Fibroblast of the aortic adventitia (primary cell): ENCODE results near the gene PCDHGB3. TPM values are rescaled to one million over a fixed set of nuclear protein-coding genes. Genes with fewer than 3 reads are reported as not detected.

ENCODE experiments used
- DNase-seq: peaks from one replicate; pipeline ENCODE4 v3.0.0-alpha.2; 2010; ENCODE audit warnings: low read depth
- H3K4me3 ChIP-seq: 2 replicates; pipeline ENCODE4 v1.5.1; 2011; ENCODE audit warnings: low read depth, mild to moderate bottlenecking, control low read depth, low read length, moderate library complexity
- CTCF ChIP-seq: IDR thresholded peaks from 2 replicates; pipeline ENCODE4 v1.5.1; 2011; ENCODE audit warnings: mild to moderate bottlenecking, low read length, control low read depth, inconsistent platforms; ENCODE audit not compliant: insufficient read depth
- total RNA-seq: library from RNA; depleted of rRNA; stranded (reverse); fragments of >200 nt; gene quantifications from 2 replicates; pipeline ENCODE4 v1.2.3, GENCODE V29; 2012; ENCODE audit warnings: low replicate concordance

Gene PCDHGB3
- total RNA-seq, 1 donor, result 7.7 TPM

DNA sequence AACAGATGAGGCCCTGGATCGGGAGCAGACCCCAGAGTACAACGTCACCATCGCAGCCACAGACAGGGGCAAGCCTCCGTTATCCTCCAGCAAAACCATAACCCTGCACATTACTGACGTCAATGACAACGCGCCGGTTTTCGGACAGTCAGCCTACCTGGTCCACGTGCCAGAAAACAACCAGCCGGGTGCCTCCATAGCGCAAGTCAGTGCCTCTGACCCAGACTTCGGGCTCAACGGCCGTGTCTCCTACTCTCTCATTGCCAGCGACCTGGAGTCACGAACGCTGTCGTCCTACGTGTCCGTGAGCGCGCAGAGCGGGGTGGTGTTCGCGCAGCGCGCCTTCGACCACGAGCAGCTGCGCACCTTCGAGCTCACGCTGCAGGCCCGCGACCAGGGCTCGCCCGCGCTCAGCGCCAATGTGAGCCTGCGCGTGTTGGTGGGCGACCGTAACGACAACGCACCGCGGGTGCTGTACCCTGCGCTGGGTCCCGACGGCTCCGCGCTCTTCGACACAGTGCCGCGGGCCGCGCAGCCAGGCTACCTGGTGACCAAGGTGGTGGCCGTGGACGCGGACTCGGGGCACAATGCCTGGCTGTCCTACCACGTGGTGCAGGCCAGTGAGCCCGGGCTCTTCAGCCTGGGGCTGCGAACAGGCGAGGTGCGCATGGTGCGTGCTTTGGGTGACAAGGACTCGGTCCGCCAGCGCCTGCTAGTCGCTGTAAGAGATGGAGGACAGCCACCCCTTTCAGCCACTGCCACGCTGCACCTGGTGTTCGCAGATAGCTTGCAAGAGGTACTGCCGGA, 49.2 kb downstream of the PCDHGB3 start:
- TF ChIP-seq CTCF, result no peak

GRCh38 chr5:141420855-141421488, 50.9 kb downstream of the PCDHGB3 start, which contains the start of gene PCDHGA11:
Gene PCDHGA11, plus strand, starts transcription at chr5:141421051. Its CDS starts 177 bp downstream, at chr5:141421228.
- peak within 1 kb of the TSS; percentile 71 for H3K4me3 ChIP-seq
- TF ChIP-seq CTCF, result peak; percentile 75
- DNase-seq, result peak; percentile 84

More for the DNA sequence above, 49.2 kb downstream of the PCDHGB3 start:
- DNase-seq, result no peak
- H3K4me3 ChIP-seq, result peak overlapping the region; percentile 25

- peak; percentile 45 for DNase-seq
- TF ChIP-seq CTCF, result no peak
- H3K4me3 ChIP-seq, result peak overlapping the region; percentile 71
Observed at GRCh38 chr5:141421489-141421855, 51.4 kb downstream of the PCDHGB3 start.

Other genes starting within 250 kb of the PCDHGB3 start
- 0.09 and 0.65 TPM in 2 replicates for gene PCDHB4, start 248.4 kb upstream of the PCDHGB3 start, total RNA-seq
- gene PCDHB5, start 235.0 kb upstream of the PCDHGB3 start, total RNA-seq, result 0.45 and 0.57 TPM in 2 replicates
- 0.18 TPM in 1 of 2 replicates, not detected in the other for gene PCDHB6, start 220.2 kb upstream of the PCDHGB3 start, total RNA-seq
- gene PCDHB7, start 197.6 kb upstream of the PCDHGB3 start, total RNA-seq, result 0.63 and 0.98 TPM in 2 replicates
- gene PCDHB8, start 192.5 kb upstream of the PCDHGB3 start, total RNA-seq, result 0.16 and 0.27 TPM in 2 replicates
- gene PCDHB16, start 187.9 kb upstream of the PCDHGB3 start, total RNA-seq, result 0.25 and 0.36 TPM in 2 replicates
- gene PCDHB9, start 183.1 kb upstream of the PCDHGB3 start, total RNA-seq, result 0.41 and 1.2 TPM in 2 replicates
- gene PCDHB10, start 177.9 kb upstream of the PCDHGB3 start, total RNA-seq, result 0.36 and 0.41 TPM in 2 replicates
- gene PCDHB11, start 170.6 kb upstream of the PCDHGB3 start, total RNA-seq, result 0.08 and 0.27 TPM in 2 replicates
- 0.18 and 0.25 TPM in 2 replicates for gene PCDHB12, start 161.5 kb upstream of the PCDHGB3 start, total RNA-seq
- 0.27 and 0.65 TPM in 2 replicates for gene PCDHB13, start 156.3 kb upstream of the PCDHGB3 start, total RNA-seq
- gene PCDHB14, start 146.9 kb upstream of the PCDHGB3 start, total RNA-seq, result 0.45 and 0.74 TPM in 2 replicates
- 0.09 TPM in 1 of 2 replicates, not detected in the other for gene PCDHB15, start 124.8 kb upstream of the PCDHGB3 start, total RNA-seq
- 0.72 TPM in 1 of 2 replicates, not detected in the other for gene SLC25A2, start 66.2 kb upstream of the PCDHGB3 start, total RNA-seq
- 62.1 and 66.0 TPM in 2 replicates for gene TAF7, start 49.5 kb upstream of the PCDHGB3 start, total RNA-seq
- gene PCDHGA1, start 39.7 kb upstream of the PCDHGB3 start, total RNA-seq, result 0.90 and 1.4 TPM in 2 replicates
- gene PCDHGA2, start 31.5 kb upstream of the PCDHGB3 start, total RNA-seq, result 2.5 and 3.9 TPM in 2 replicates
- gene PCDHGA3, start 26.4 kb upstream of the PCDHGB3 start, total RNA-seq, result 1.1 and 4.4 TPM in 2 replicates
- gene PCDHGB1, start 20.1 kb upstream of the PCDHGB3 start, total RNA-seq, result 3.1 and 4.2 TPM in 2 replicates
- gene PCDHGA4, start 15.2 kb upstream of the PCDHGB3 start, total RNA-seq, result 3.7 and 9.9 TPM in 2 replicates
- gene PCDHGB2, start 10.2 kb upstream of the PCDHGB3 start, total RNA-seq, result 1.3 and 5.7 TPM in 2 replicates
- gene PCDHGA5, start 6.1 kb upstream of the PCDHGB3 start, total RNA-seq, result 1.7 and 3.5 TPM in 2 replicates
- 3.9 and 7.4 TPM in 2 replicates for gene PCDHGA6, start 3.6 kb downstream of the PCDHGB3 start, total RNA-seq
- 2.9 and 8.4 TPM in 2 replicates for gene PCDHGA7, start 12.5 kb downstream of the PCDHGB3 start, total RNA-seq
- gene PCDHGB4, start 17.5 kb downstream of the PCDHGB3 start, total RNA-seq, result 9.0 and 17.4 TPM in 2 replicates
- gene PCDHGA8, start 22.4 kb downstream of the PCDHGB3 start, total RNA-seq, result 2.5 and 3.8 TPM in 2 replicates
- 8.5 and 19.9 TPM in 2 replicates for gene PCDHGB5, start 27.7 kb downstream of the PCDHGB3 start, total RNA-seq
- gene PCDHGA9, start 32.5 kb downstream of the PCDHGB3 start, total RNA-seq, result 4.1 and 7.3 TPM in 2 replicates
- 3.8 and 5.8 TPM in 2 replicates for gene PCDHGB6, start 37.8 kb downstream of the PCDHGB3 start, total RNA-seq
- gene PCDHGA10, start 42.7 kb downstream of the PCDHGB3 start, total RNA-seq, result 10.6 and 22.2 TPM in 2 replicates
- gene PCDHGB7, start 47.4 kb downstream of the PCDHGB3 start, total RNA-seq, result 16.7 and 22.1 TPM in 2 replicates
- 7.6 and 17.8 TPM in 2 replicates for gene PCDHGA11, start 50.8 kb downstream of the PCDHGB3 start, total RNA-seq
- gene PCDHGA12, start 60.3 kb downstream of the PCDHGB3 start, total RNA-seq, result 39.7 and 50.5 TPM in 2 replicates
- gene PCDHGC3, start 105.7 kb downstream of the PCDHGB3 start, total RNA-seq, result 53.7 and 97.7 TPM in 2 replicates
- 2.5 and 5.2 TPM in 2 replicates for gene PCDHGC4, start 114.8 kb downstream of the PCDHGB3 start, total RNA-seq
- gene PCDHGC5, start 118.8 kb downstream of the PCDHGB3 start, total RNA-seq, result 7.0 and 10.5 TPM in 2 replicates
- 16.3 and 22.1 TPM in 2 replicates for gene DIAPH1, start 248.8 kb downstream of the PCDHGB3 start, total RNA-seq